ENCODE measurements around the gene THBS3.

GRCh38 chr1:155244368-155245162 is 36.9 kb upstream of the THBS3 start:
- TF ChIP-seq POLR2AphosphoS5 (IDR thresholded peaks at IDR 0.05) (peak; percentile 97 to 99 (median 98)), CTCF (IDR thresholded peaks at IDR 0.05 in 8 of 11, conservative IDR thresholded peaks at IDR 0.05 in 3 of 11) (peak in 10 of 11 experiments; percentile 9 to 99 (median 75))
